Measurements from ENCODE around the gene RNF115.
"Not testable (repeated sequence)": the region's sequence is repeated elsewhere in the genome, so short reads cannot be mapped to it uniquely, and the experiment has no call there.

Gene RNF115

DNA sequence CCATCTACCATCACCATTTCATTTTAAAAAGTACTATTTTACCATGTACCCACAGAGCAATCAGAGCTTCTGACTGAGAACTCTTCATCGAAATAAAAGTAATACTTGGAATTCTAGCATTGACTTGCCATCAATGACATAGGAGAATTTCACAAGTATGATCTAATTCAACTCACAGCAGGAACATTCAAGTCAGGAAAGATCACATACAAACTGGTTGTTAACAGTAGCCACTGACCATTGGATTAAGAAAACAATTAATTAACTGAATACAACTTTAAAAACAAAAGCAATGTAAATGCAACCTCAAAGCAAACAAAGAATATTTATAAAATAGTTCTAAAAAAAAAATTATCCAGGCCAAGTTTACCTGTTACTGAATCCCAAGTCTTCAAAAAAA lies 18.8 kb downstream of the RNF115 start:
- TF ChIP-seq, protein P1, sequence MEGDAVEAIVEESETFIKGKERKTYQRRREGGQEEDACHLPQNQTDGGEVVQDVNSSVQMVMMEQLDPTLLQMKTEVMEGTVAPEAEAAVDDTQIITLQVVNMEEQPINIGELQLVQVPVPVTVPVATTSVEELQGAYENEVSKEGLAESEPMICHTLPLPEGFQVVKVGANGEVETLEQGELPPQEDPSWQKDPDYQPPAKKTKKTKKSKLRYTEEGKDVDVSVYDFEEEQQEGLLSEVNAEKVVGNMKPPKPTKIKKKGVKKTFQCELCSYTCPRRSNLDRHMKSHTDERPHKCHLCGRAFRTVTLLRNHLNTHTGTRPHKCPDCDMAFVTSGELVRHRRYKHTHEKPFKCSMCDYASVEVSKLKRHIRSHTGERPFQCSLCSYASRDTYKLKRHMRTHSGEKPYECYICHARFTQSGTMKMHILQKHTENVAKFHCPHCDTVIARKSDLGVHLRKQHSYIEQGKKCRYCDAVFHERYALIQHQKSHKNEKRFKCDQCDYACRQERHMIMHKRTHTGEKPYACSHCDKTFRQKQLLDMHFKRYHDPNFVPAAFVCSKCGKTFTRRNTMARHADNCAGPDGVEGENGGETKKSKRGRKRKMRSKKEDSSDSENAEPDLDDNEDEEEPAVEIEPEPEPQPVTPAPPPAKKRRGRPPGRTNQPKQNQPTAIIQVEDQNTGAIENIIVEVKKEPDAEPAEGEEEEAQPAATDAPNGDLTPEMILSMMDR (IDR thresholded peaks at IDR 0.05; ENCODE audit: low read depth, low read length, missing control alignments) = no peak
- no peak for DNase-seq (ENCODE audit: low read depth)

DNA sequence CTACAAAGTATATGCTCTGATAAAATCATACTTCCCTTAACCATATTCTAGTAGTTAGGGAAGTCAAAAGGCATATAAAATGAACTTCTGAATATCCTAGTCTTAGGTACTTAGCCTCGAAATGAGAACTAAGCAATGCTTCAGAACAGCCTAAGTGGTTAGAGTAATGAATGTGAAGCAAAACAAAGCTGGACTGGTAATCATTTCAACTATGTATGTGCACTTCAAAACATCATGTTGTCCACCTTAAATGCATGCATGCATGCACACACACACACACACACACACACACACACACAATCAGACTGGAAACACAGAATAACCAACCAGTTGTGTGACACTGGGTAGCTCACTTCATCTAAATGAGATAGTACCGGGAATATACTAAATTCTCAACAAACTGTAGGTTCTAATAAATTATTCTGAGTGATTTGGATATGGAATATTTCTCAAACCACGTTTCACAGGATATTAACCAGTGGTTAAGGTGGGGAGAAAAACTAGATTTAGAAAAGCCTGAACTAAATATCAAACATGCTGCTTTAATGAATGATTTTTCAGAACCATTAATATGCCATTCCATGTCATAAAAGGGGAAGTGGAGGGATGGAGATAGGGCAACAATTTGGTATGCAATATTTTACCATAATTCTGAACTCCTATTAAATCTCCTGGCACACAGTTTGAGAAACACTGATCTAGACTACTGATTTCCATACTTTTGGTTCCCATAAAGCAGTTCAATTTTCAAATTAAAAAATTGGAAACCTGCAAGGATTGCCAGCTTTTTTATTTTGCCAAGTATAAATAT lies 19.5 kb downstream of the RNF115 start:
- no peak for DNase-seq (ENCODE audit: low read depth)
- H3K4me3 ChIP-seq (ENCODE audit: low read depth, low read length) = no peak overlapping the region
- TF ChIP-seq, protein P1 (IDR thresholded peaks at IDR 0.05; ENCODE audit: low read depth, low read length, missing control alignments) = no peak

More for the DNA sequence above, 18.8 kb downstream of the RNF115 start:
- H3K4me3 ChIP-seq (ENCODE audit: low read depth, low read length) = no peak overlapping the region

DNA sequence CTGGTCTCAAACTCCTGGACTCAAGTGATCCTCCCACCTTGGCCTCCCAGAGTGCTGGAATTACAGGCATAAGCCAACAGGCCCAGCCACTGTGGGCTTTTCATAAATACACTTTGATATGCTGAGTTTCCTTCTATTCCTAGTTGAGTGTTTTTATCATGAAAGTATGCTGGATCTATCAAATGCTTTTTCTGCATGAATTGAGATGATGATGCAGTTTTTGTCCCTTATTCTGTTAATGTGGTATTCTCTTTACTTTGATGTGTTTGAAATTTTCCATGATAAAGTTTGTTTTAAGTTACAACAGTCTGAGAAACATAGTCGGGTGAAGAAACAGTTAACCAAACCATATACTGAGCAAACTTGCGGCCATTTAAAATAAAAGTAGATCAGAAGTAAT lies 24.1 kb downstream of the RNF115 start:
- no peak overlapping the region for H3K4me3 ChIP-seq (ENCODE audit: low read depth, low read length)
- DNase-seq (ENCODE audit: low read depth) = no peak
- TF ChIP-seq, protein P1 (IDR thresholded peaks at IDR 0.05; ENCODE audit: low read depth, low read length, missing control alignments) = no peak

DNA sequence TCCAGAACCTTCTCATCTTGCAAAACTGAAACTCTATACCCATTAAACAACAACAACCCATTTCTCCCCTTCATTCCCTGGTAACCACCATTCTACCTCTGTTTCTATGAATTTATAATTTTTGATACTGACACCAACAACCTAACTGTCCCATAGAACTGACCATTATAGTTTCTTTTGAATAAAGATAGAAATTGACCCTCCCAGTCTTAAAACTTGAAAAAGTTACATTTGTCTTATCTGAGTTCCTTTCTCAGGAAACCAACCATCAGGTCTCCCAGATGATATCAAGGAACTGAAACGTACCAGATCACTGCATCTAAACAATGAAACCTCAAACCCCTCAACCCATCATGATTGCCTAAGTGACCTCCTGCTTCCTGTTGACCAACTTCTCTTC lies 27.1 kb downstream of the RNF115 start:
- TF ChIP-seq, protein P1 (IDR thresholded peaks at IDR 0.05; ENCODE audit: low read depth, low read length, missing control alignments) = no peak
- no peak overlapping the region for H3K4me3 ChIP-seq (ENCODE audit: low read depth, low read length)
- DNase-seq (ENCODE audit: low read depth) = no peak

DNA sequence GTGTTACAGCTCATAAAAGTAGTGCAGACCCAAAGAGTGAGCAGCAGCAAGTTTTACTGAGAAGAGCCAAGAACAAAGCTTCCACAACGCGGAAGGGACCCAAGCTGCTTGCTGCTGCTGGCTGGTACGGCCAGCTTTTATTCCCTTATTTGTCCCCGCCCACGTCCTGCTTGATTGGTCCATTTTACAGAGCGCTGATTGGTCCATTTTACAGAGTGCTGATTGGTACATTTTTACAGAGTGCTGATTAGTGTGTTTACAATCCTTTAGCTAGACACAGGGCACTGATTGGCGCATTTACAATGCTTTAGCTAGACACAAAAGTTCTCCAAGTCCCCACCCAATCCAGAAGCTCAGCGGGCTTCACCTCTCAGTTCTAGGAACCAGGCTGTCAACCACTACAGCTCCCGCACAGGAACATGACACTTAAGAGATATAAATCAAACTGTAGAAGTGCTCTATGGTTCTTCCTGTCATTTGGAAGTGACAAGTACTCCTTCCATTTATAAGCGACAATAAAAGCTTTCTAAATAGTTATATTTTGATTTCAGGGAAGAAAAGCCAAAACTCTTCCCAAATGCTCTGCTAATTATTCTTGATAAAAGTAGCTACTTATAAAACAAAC lies 28.5 kb downstream of the RNF115 start:
- no peak overlapping the region for H3K4me3 ChIP-seq (ENCODE audit: low read depth, low read length)
- no peak for DNase-seq (ENCODE audit: low read depth)
- TF ChIP-seq, protein P1 (IDR thresholded peaks at IDR 0.05; ENCODE audit: low read depth, low read length, missing control alignments) = no peak

DNA sequence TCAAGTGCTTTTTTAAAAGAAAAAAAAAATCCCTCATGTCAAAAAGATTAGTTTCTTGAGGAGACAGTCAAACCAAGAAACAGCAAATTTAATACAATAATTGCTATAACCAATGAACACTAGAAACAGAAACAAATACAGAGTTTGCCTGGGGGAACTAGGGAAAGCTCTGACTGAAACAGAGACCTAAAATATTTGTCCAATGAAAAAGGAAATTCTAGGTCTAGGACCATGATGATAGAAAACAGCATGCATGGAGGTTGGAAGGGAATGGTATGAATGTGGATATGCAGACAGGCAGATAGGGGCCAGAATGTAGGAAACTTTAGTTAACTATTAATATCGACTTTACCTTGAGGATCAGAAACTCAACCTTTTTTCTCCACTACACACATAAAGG lies 31.4 kb downstream of the RNF115 start:
- DNase-seq (ENCODE audit: low read depth) = no peak
- TF ChIP-seq, protein P1 (IDR thresholded peaks at IDR 0.05; ENCODE audit: low read depth, low read length, missing control alignments) = no peak
- no peak overlapping the region for H3K4me3 ChIP-seq (ENCODE audit: low read depth, low read length)

DNA sequence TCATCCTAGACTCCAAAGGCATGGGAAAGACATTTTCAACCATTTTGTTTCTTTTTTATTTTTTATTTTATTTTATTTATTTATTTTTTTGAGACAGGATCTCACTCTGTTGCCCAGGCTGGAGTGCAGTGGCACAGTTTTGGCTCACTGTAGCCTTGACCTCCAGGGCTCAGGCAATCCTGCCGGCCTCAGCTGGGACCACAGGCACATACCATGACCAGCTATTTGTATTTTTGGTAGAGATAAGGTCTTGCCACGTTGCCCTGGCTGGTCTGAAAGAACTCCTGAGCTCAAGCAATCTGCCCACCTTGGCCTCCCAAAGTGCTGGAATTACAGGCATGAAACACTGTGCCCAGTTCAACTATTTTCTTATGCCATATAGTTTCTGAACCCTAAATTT lies 32.0 kb downstream of the RNF115 start:
- not testable (repeated sequence) for DNase-seq (ENCODE audit: low read depth); H3K4me3 ChIP-seq (ENCODE audit: low read depth, low read length)

All from GM12864 (cell line).